Right ventricle myocardium inferior (tissue), 1 donor: ENCODE data around the gene ZBTB7A. TPM values are rescaled to one million over a fixed set of nuclear protein-coding genes. Genes with fewer than 3 reads are reported as not detected.
A peak's percentile ranks its signal among the peaks of the same experiment; 100 is the strongest.

Source experiments
- ATAC-seq: fragments of 200-7000 bp; cut with Tn5 transposase; one replicate; pipeline ENCODE4 v1.9.1; 2020; ENCODE audit warnings: mild to moderate bottlenecking, moderate library complexity
- DNase-seq: peaks from one replicate; pipeline ENCODE4 v3.0.0; 2021; ENCODE audit errors: missing footprints
- intact Hi-C: fragments of 100-400 bp; cut with DNase I; formaldehyde crosslinking; loops from one replicate; pipeline ENCODE4 v1.11.0; 2022
- total RNA-seq: library from RNA; stranded (reverse); fragmentation: NEBNext Ultra II Directional; extraction: Animal tissue kit (Norgen Biotek cat#: 25700); gene quantifications from one replicate; pipeline ENCODE4 v1.2.1, GENCODE V29; 2021
- donor health status: DM: no; HTN: yes; CAD: no; lungs with severe emphysema.

ZBTB7A gene
- total RNA-seq, 1 donor from 2014 or later = 30.8 TPM

- DNase-seq = no peak
- ATAC-seq = no peak
- intact Hi-C loops = no loop called here
These were observed 20.9 kb downstream of the ZBTB7A start for GRCh38 chr19:4045597-4046361.

- intact Hi-C loops = no loop called here
- ATAC-seq = no peak
- DNase-seq = no peak
These were observed 21.7 kb downstream of the ZBTB7A start for GRCh38 chr19:4044990-4045465.

- intact Hi-C loops = no loop called here
- DNase-seq = no peak
- ATAC-seq = no peak
These were observed 22.6 kb downstream of the ZBTB7A start for GRCh38 chr19:4043966-4044715.

- intact Hi-C loops = no loop called here
- no peak for DNase-seq
- no peak for ATAC-seq
These were observed 23.3 kb downstream of the ZBTB7A start for GRCh38 chr19:4043401-4043800.

- DNase-seq (no peak), ATAC-seq (no peak)
- intact Hi-C loops = no loop called here
These were observed 24.0 kb downstream of the ZBTB7A start for GRCh38 chr19:4042731-4043082.

- intact Hi-C loops = no loop called here
- peak; percentile 27 for ATAC-seq
- DNase-seq = no peak
These were observed 24.5 kb downstream of the ZBTB7A start for GRCh38 chr19:4042064-4042730.

- no peak for DNase-seq
- no peak for ATAC-seq
- intact Hi-C loops = no loop called here
These were observed 27.9 kb downstream of the ZBTB7A start for GRCh38 chr19:4038661-4039423.

GRCh38 chr19:4038057-4038456 lies 28.6 kb downstream of the ZBTB7A start:
- intact Hi-C loops = no loop called here
- no peak for ATAC-seq
- no peak for DNase-seq

- no peak for DNase-seq
- ATAC-seq = no peak
- intact Hi-C loops = no loop called here
These were observed 29.3 kb downstream of the ZBTB7A start for GRCh38 chr19:4037301-4037949.

- ATAC-seq = no peak
- intact Hi-C loops = no loop called here
- DNase-seq = no peak
These were observed 30.0 kb downstream of the ZBTB7A start for GRCh38 chr19:4036576-4037300.

GRCh38 chr19:4035582-4035981 lies 31.1 kb downstream of the ZBTB7A start:
- intact Hi-C loops = no loop called here
- DNase-seq (no peak), ATAC-seq (no peak)

- intact Hi-C loops = no loop called here
- DNase-seq = no peak
- no peak for ATAC-seq
These were observed 31.6 kb downstream of the ZBTB7A start for GRCh38 chr19:4035018-4035566.

GRCh38 chr19:4034048-4035017 lies 32.4 kb downstream of the ZBTB7A start:
- no peak for DNase-seq
- intact Hi-C loops = no loop called here
- ATAC-seq = no peak

GRCh38 chr19:4033028-4033956 lies 33.4 kb downstream of the ZBTB7A start:
- DNase-seq = no peak
- intact Hi-C loops = no loop called here
- ATAC-seq = no peak

- ATAC-seq = no peak
- DNase-seq = no peak
- intact Hi-C loops = no loop called here
These were observed 34.3 kb downstream of the ZBTB7A start for GRCh38 chr19:4032436-4032835.

- intact Hi-C loops = no loop called here
- ATAC-seq (no peak), DNase-seq (no peak)
These were observed 35.3 kb downstream of the ZBTB7A start for GRCh38 chr19:4031420-4031819.
